SH-SY5Y (cell line): Measurements from ENCODE around the gene LY86.

Source experiments
- GATA2 ChIP-seq: IDR thresholded peaks from 2 replicates; pipeline ENCODE4 v1.6.1; 2011; ENCODE audit warnings: mild to moderate bottlenecking, low read depth, low read length
- GATA3 ChIP-seq: IDR thresholded peaks from 2 replicates; pipeline ENCODE4 v1.6.1; 2011; ENCODE audit warnings: low read depth, mild to moderate bottlenecking, low read length, moderate library complexity

GRCh38 chr6:6564154-6564553, 24.4 kb upstream of the LY86 start:
- no peak for TF ChIP-seq GATA3
- no peak for TF ChIP-seq GATA2
